Measurements from ENCODE around the gene FLRT3. TPM values are rescaled to one million over a fixed set of nuclear protein-coding genes. Genes with fewer than 3 reads are reported as not detected.

FLRT3 gene
- total and polyA plus RNA-seq, 10 of the 15 experiments (the other 5 are each of a cell fraction or from before 2014, with no cell fraction given) = 0.06 to 1.9 (median 0.29) TPM

GRCh38 chr20:14313341-14314020 is 23.9 kb downstream of the FLRT3 start:
- CTCF ChIA-PET = interaction anchor here (0.6 kb wide), 1 partner anchor 740 kb away, joined by 4 read pairs; no protein-coding TSS in a partner anchor
- POLR2A ChIA-PET = no interaction called here
- ATAC-seq (no peak), DNase-seq (ENCODE audit: low read depth, low spot score) (no peak), FAIRE-seq (no peak)
- RAD21 ChIA-PET (ENCODE audit: unreplicated experiment) = no interaction called here
- H4K20me1 ChIP-seq (ENCODE audit: control insufficient read depth, insufficient read depth) = no peaks in the 10 kb centered on the region
- H3K9me3 ChIP-seq (replicated peaks; ENCODE audit: control insufficient read depth, insufficient read depth, low read length) = no peaks in the 10 kb centered on the region
- BruUV-seq (replicated peaks) = no TSS peak
- no peaks in the 10 kb centered on the region for H3K36me3 ChIP-seq (ENCODE audit: control insufficient read depth in 2 of 2, insufficient read depth in 2 of 2, low read length in 1 of 2)
- H3K27ac ChIP-seq (ENCODE audit: control insufficient read depth, insufficient read depth) = no peak overlapping the region
- H3K4me1 ChIP-seq (ENCODE audit: control insufficient read depth, insufficient read depth, low read length) = no peaks in the 10 kb centered on the region
- H3K4me3 ChIP-seq = no peak overlapping the region
- no peaks in the 10 kb centered on the region for H3K27me3 ChIP-seq (replicated peaks in 1 of 2; ENCODE audit: control insufficient read depth in 2 of 2, insufficient read depth in 2 of 2, low read length in 1 of 2)
- WGBS (ENCODE audit: insufficient coverage, insufficient replicate concordance, low lambda C conversion rate, missing lambda C conversion rate) = 2% methylated on average over 2 of the region's 2 CpGs
- H2AFZ ChIP-seq (ENCODE audit: control insufficient read depth, low read depth, low read length) = no peak overlapping the region
- in situ Hi-C loops (cut with MboI) = no loop called here
- H3K9ac ChIP-seq (ENCODE audit: control insufficient read depth, insufficient read depth, low read length) = no peak overlapping the region
- no peak overlapping the region for H3K4me2 ChIP-seq (ENCODE audit: control insufficient read depth, insufficient read depth)
- SMC1A ChIA-PET (ENCODE audit: uncharacterized antibody, unreplicated experiment) = no interaction called here
- intact Hi-C loops (cut with micrococcal nuclease; ENCODE audit: unreplicated experiment) = no loop called here
- no peaks in the 10 kb centered on the region for H3K79me2 ChIP-seq (ENCODE audit: control insufficient read depth, insufficient read depth, low read length)
- TF ChIP-seq CUX1 (IDR thresholded peaks at IDR 0.05; ENCODE audit: insufficient replicate concordance, low read depth, low read length) (no peak), JUND (IDR thresholded peaks at IDR 0.05; ENCODE audit: low read depth, low read length) (no peak), MTA2 (IDR thresholded peaks at IDR 0.05; ENCODE audit: low read depth) (no peak), USF1 (IDR thresholded peaks at IDR 0.05; ENCODE audit: borderline replicate concordance, extremely low read length, insufficient read depth, low read depth, low read length) (no peak), ASH2L (IDR thresholded peaks at IDR 0.05; ENCODE audit: borderline replicate concordance, low read depth) (no peak), TARDBP (IDR thresholded peaks at IDR 0.05; ENCODE audit: borderline replicate concordance) (no peak), FOXK2 (IDR thresholded peaks at IDR 0.05) (no peak), HSF1 (IDR thresholded peaks at IDR 0.05; ENCODE audit: low read depth, low read length) (no peak), REST (IDR thresholded peaks at IDR 0.05; ENCODE audit: low read depth, low read length) (no peak)

Measured in GM12878 (cell line).